Measurements from ENCODE around the gene RAD23B.
A peak's percentile ranks its signal among the peaks of the same experiment; 100 is the strongest.

Gene RAD23B

GRCh38 chr9:107337676-107338590, 54.9 kb downstream of the RAD23B start:
- no peak for DNase-seq

DNA sequence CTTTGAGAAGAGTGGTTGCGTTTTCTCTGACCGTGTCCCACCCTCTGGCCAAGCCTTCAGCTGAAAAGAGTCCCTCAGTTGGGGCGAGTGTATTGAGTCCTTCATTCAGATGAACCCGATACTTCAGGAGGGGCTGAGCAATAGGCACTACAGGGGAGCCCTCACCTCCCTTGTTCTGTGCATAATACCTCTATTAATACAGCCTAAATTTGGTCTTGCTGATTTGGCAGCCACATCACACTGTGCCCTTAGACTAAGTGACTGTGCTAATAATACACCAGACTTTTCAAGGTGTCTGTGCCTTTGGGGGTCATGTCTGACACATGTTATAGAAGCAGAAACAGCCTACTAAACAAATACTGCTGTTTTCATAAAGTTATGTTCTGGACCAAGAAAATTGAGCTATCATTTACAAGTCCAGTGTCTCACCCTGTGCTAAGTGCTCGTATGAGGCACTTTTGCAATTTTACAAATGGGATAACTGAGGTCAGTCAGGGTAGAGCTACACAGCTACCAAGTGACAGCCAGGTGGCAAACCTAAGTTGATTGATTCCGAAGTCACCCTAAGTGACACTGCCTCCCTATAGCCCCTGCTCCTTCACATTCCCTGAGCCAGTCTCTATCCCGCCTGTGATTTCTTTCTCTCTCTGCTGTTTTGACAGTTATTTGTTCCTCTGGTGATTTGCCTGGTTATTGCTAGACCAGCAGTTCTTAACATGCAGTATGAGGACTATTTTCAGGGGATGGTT, 56.0 kb downstream of the RAD23B start:
- no peak for DNase-seq

GRCh38 chr9:107340920-107341632, 58.0 kb downstream of the RAD23B start:
- peak; percentile 87 to 90 for DNase-seq

DNA sequence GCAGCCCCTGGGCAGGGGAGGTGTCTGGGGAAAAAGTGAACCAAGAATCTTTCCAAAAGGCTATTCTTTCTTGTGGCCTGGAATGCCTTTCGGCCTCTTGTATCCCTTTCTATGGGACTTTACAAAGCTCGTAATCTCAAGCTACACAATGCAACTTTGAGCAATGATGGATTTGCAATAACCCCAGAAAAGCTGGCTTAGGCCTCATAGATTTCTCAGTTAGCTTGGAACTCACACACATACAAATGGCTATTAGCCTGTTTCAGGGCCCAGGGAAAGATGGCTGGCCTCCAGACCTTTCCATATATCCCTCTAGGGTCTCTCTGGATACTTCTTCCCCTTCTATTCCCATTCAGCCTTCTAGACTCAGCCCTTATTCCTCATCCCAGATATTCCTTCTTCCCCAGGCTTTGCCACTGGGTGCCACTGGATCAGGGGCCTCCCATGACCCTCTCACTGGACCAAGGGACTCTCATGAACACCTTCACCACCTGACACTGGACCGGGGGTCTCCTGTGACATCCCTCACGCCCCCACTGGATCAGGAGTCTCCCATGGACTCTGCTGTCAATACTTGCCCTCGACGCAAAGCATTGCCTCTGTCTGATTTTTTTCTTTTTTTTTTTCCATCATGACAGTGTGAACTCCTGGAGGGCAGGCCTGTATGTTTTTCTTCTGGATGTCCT, 59.5 kb downstream of the RAD23B start:
- DNase-seq, result no peak

GRCh38 chr9:107345327-107345726, 62.2 kb downstream of the RAD23B start:
- DNase-seq, result peak in 1 of 2 experiments; percentile 6

GRCh38 chr9:107348836-107349235, 65.8 kb downstream of the RAD23B start:
- DNase-seq, result peak in 1 of 2 experiments; percentile 4

- no peak for DNase-seq
Observed at GRCh38 chr9:107350443-107350842, 67.4 kb downstream of the RAD23B start.

GRCh38 chr9:107351382-107352045, 68.4 kb downstream of the RAD23B start:
- no peak for DNase-seq

DNA sequence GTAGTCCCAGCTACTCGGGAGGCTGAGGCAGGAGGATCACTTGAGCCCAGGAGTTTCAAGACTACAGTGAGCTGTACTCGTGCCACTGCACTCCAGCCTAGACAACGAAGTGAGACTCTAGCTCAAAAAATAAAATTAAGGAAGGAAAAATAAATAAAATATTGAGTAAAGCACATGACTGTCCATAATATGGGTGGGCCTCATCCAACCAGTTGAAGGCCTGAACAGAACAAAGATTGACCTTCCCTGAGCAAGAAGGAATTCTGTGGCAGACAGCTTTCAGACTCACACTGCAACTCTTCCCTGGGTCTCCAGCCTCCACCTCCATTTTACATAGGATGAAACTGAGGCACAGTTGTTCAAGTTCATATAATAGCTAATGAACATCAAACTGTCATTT, 72.3 kb downstream of the RAD23B start:
- no peak for DNase-seq

GRCh38 chr9:107358986-107359385, 75.9 kb downstream of the RAD23B start:
- no peak for DNase-seq

DNA sequence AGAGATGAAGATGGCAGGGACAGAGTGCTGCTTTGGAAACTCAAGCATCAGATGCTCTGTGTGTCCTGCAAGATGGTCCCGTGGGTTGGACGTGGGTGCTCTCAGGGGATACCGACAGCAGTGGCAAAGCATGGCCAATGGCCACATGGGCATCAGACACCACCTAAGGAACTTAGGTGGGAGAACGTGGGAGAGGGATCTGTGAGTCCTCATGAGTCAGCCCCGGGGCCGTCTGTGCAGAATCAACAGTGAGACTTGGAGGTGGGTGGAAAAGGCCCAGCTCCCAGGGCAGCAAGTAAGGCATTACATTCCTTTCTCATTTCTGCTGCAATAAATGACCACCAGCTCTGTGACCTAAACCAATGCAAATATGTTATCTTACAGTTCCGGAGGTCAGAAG, 77.0 kb downstream of the RAD23B start:
- no peak for DNase-seq

GRCh38 chr9:107361816-107362215, 78.7 kb downstream of the RAD23B start:
- DNase-seq, result no peak

GRCh38 chr9:107363516-107364152, 80.6 kb downstream of the RAD23B start:
- no peak for DNase-seq

GRCh38 chr9:107367727-107368502, 84.8 kb downstream of the RAD23B start:
- DNase-seq, result no peak

GRCh38 chr9:107368696-107369095, 85.6 kb downstream of the RAD23B start:
- DNase-seq, result no peak

- no peak for DNase-seq
Observed at GRCh38 chr9:107373809-107374208, 90.7 kb downstream of the RAD23B start.

DNA sequence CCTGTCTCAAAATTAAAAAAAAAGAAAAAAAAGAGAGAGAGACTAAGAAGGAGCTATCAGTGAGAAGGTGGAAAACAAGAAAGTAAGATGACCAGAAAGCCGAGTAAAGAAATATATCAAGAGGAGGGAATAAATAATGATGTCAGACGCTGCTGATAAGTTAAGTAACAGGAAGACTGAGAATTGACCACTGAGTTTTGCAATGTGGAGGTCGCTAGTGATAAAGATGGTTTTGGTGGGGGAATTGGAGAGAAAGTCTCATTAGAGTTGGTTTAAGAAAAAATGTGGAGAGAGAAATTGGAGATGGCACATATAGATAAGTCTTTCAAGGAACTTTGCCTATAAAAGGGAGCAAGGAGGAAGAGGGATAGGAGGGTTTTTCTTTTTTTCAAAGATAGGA, 91.9 kb downstream of the RAD23B start:
- DNase-seq, result no peak

GRCh38 chr9:107375651-107376369, 92.7 kb downstream of the RAD23B start:
- DNase-seq, result no peak

DNA sequence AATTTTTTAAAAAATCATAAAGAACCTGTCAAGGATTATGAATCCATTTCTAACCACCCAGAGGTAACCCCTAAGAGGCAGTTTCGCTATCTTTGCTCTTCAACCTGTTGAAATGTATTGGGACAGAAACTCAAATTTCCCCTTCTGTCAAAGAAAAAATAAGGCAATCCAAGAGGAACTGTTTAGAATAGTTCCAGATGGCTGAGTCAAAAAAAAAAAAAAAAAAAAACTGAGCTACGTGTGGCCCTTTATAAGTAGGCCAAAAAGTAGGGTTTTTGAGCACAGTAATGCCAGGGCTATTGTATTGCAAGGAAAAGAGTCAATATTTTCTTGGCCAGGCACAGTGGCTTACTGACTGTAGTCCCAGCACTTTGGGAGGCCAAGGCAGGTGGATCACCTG, 94.9 kb downstream of the RAD23B start:
- no peak for DNase-seq
